SH-SY5Y (cell line): ENCODE measurements around the gene FGGY.

ENCODE experiments used
- GATA2 ChIP-seq: IDR thresholded peaks from 2 replicates; pipeline ENCODE4 v1.6.1; 2011; ENCODE audit warnings: mild to moderate bottlenecking, low read depth, low read length
- GATA3 ChIP-seq: IDR thresholded peaks from 2 replicates; pipeline ENCODE4 v1.6.1; 2011; ENCODE audit warnings: low read depth, mild to moderate bottlenecking, low read length, moderate library complexity

Gene FGGY

GRCh38 chr1:59394706-59395425, 98.0 kb downstream of the FGGY start:
- no peak for TF ChIP-seq GATA2
- TF ChIP-seq GATA3: no peak

GRCh38 chr1:59396387-59396786, 99.5 kb downstream of the FGGY start:
- TF ChIP-seq GATA3: no peak

GRCh38 chr1:59397139-59397858, 100.4 kb downstream of the FGGY start:
- TF ChIP-seq GATA3: no peak
- no peak for TF ChIP-seq GATA2

- TF ChIP-seq GATA3 (no peak), GATA2 (no peak)
Measured at GRCh38 chr1:59399642-59400041, 102.7 kb downstream of the FGGY start.

- no peak for TF ChIP-seq GATA2
- TF ChIP-seq GATA3: no peak
Measured at GRCh38 chr1:59401581-59401980, 104.7 kb downstream of the FGGY start.

GRCh38 chr1:59404796-59405195, 107.9 kb downstream of the FGGY start:
- TF ChIP-seq GATA3: no peak
- no peak for TF ChIP-seq GATA2

GRCh38 chr1:59406437-59407164, 109.7 kb downstream of the FGGY start:
- no peak for TF ChIP-seq GATA2
- no peak for TF ChIP-seq GATA3

GRCh38 chr1:59408608-59409240, 111.8 kb downstream of the FGGY start:
- TF ChIP-seq GATA2: no peak
- no peak for TF ChIP-seq GATA3

GRCh38 chr1:59409549-59409948, 112.7 kb downstream of the FGGY start:
- TF ChIP-seq GATA3 (no peak), GATA2 (no peak)

GRCh38 chr1:59409986-59410385, 113.1 kb downstream of the FGGY start:
- no peak for TF ChIP-seq GATA2
- no peak for TF ChIP-seq GATA3

- TF ChIP-seq GATA2 (no peak), GATA3 (no peak)
Measured at GRCh38 chr1:59410457-59410856, 113.6 kb downstream of the FGGY start.

GRCh38 chr1:59411147-59411546, 114.3 kb downstream of the FGGY start:
- no peak for TF ChIP-seq GATA2
- TF ChIP-seq GATA3: no peak

- TF ChIP-seq GATA3: no peak
- TF ChIP-seq GATA2: no peak
Measured at GRCh38 chr1:59412718-59413326, 115.9 kb downstream of the FGGY start.

GRCh38 chr1:59413327-59413720, 116.4 kb downstream of the FGGY start:
- no peak for TF ChIP-seq GATA3
- no peak for TF ChIP-seq GATA2
